Erythroblast (primary cell): ENCODE data around the gene TPSAB1.
"Not testable (repeated sequence)": the region's sequence is repeated elsewhere in the genome, so short reads cannot be mapped to it uniquely, and the experiment has no call there.

Experiments used
- GATA1 ChIP-seq: IDR thresholded peaks from 2 replicates; pipeline ENCODE4 v1.6.1; 2011; ENCODE audit warnings: low read depth, mild to moderate bottlenecking, control low read depth, low read length, moderate library complexity
- POLR2A ChIP-seq: IDR thresholded peaks from 2 replicates; pipeline ENCODE4 v1.6.1; 2011; ENCODE audit warnings: mild to moderate bottlenecking, low read length

DNA sequence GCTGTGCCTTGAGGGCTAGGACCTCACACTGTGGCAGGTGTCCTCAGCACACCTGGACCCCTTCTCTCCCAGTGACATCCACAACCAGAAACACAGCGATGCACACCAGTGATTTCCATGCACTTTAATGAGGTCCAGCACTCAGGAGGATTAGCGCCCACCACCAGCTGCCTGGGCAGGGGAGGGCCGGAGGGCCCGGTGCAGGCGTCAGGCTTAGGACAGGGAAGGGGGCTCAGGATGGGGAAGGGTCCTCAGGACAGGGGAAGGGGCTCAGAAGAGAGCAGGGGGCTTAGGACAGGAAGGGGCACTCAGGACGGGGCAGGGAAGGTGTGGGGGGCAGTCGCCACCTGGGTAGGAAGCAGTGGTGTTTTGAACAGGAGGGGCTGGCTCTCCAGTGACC is 12.3 kb upstream of the TPSAB1 start:
- TF ChIP-seq POLR2A, GATA1: not testable (repeated sequence)
